ENCODE results near the gene MYO6.

The MYO6 gene

GRCh38 chr6:75850026-75850833, 101.2 kb downstream of the MYO6 start:
- peak overlapping the region; percentile 98 for H3K27ac ChIP-seq
- TF ChIP-seq, protein P1, sequence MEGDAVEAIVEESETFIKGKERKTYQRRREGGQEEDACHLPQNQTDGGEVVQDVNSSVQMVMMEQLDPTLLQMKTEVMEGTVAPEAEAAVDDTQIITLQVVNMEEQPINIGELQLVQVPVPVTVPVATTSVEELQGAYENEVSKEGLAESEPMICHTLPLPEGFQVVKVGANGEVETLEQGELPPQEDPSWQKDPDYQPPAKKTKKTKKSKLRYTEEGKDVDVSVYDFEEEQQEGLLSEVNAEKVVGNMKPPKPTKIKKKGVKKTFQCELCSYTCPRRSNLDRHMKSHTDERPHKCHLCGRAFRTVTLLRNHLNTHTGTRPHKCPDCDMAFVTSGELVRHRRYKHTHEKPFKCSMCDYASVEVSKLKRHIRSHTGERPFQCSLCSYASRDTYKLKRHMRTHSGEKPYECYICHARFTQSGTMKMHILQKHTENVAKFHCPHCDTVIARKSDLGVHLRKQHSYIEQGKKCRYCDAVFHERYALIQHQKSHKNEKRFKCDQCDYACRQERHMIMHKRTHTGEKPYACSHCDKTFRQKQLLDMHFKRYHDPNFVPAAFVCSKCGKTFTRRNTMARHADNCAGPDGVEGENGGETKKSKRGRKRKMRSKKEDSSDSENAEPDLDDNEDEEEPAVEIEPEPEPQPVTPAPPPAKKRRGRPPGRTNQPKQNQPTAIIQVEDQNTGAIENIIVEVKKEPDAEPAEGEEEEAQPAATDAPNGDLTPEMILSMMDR (conservative IDR thresholded peaks at IDR 0.05): no peak

DNA sequence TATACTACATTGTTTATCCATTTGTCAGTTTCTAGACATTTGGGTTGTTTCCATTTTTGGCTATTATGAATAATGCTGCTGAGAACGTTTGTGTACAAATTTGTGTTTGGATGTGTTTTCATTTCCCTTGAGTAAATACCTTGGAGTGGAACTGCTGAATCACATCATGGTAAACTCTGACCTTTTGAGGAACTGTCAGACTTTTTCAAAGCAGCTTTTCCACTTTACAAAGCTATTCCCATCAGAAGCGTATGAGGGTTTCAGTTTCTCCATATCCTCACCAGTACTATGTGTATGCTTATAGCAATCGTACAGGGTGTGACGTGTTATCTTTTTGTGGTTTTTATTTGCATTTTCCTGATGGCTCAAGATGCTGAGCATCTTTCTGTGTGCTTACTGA, 103.7 kb downstream of the MYO6 start:
- TF ChIP-seq, protein P1 (conservative IDR thresholded peaks at IDR 0.05): no peak
- peak overlapping the region; percentile 98 for H3K27ac ChIP-seq

DNA sequence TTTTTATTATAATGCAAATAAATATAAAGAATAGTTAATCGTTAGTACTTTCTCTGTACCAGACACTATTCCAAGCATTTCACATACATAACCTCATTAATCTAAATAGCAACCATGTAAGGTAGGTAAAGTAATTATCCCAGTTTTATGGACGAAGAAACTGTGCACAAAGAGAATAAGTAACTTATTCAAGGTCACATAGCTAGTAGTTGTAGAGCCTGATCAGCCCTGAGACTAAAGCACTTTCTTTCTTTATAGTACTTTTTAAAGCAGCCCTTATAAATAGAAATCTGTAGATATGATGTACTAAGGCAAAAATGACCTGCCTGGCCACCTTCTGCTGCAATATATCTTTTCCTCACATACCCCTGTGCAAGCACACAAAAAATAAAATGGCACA, 104.8 kb downstream of the MYO6 start:
- TF ChIP-seq, protein P1 (conservative IDR thresholded peaks at IDR 0.05): no peak
- peak overlapping the region; percentile 98 for H3K27ac ChIP-seq

DNA sequence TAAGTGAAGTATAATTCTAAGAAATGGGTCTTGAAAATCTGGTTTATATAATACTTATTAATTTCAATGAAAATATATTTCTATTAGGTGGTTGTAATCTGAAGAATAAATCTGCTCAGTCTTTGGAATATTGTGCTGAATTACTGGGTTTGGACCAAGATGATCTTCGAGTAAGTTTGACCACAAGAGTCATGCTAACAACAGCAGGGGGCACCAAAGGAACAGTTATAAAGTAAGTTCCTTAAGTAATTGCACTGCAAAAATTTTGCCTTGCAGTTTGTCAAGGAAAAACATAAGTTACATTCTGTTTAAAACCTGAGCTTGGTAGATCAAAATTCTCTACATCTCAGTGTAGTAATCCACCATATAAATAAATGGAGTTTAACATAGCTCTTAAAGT, 106.0 kb downstream of the MYO6 start:
- H3K27ac ChIP-seq: peak overlapping the region; percentile 98
- TF ChIP-seq, protein P1 (conservative IDR thresholded peaks at IDR 0.05): peak; percentile 72

GRCh38 chr6:75856902-75857301, 107.9 kb downstream of the MYO6 start:
- peak overlapping the region; percentile 98 for H3K27ac ChIP-seq
- TF ChIP-seq, protein P1 (conservative IDR thresholded peaks at IDR 0.05): no peak

GRCh38 chr6:75863001-75863400, 114.0 kb downstream of the MYO6 start:
- H3K27ac ChIP-seq: peak overlapping the region; percentile 98; the same call in 1 of the 2 replicates
- TF ChIP-seq, protein P1 (conservative IDR thresholded peaks at IDR 0.05): no peak

DNA sequence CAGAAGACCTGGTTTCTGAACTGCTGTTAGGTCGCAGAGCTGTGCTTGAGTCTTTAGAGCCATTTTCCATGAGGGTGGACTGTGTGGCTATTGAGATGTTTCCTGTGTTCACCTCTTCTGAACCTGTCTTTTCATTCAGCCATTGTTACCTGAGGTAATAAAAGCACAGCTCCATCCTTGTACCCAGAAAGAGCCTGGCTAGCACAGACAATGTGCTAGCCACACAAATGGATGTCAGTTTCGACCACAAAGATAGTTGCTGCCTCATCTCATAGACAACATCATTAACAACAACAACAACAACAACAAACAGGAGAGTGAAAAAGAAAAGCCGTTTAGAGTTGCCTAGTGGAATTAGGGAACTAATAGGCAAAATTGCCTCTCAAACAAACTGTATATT, 114.7 kb downstream of the MYO6 start:
- TF ChIP-seq, protein P1 (conservative IDR thresholded peaks at IDR 0.05): no peak
- H3K27ac ChIP-seq: peak overlapping the region; percentile 98; the same call in 1 of the 2 replicates
